C4-2B (cell line): Measurements from ENCODE around the gene SLC51B.
"Not testable (repeated sequence)": the region's sequence is repeated elsewhere in the genome, so short reads cannot be mapped to it uniquely, and the experiment has no call there.

ENCODE experiments used
- CTCF ChIP-seq: fragments of 450-650 bp; conservative IDR thresholded peaks from 2 replicates; pipeline ENCODE4 v1.5.1; 2017; ENCODE audit warnings: mild to moderate bottlenecking
- ZFX ChIP-seq: fragments of 450-650 bp; IDR thresholded peaks from 2 replicates; pipeline ENCODE4 v1.6.1; 2017

DNA sequence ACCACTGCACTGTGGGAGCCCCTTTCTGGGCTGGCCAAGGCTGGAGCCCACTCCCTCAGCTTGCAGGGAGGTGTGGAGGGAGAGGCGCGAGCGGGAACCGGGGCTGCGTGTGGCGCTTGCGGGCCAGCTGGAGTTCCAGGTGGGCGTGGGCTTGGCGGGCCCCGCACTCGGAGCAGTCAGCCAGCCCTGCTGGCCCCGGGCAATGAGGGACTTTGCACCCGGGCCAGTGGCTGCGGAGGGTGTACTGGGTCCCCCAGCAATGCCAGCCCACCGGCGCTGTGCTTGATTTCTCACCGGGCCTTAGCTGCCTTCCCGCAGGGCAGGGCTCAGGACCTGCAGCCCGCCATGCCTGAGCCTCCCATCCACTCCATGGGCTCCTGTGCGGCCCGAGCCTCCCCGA is 29.8 kb downstream of the SLC51B start:
- not testable (repeated sequence) for TF ChIP-seq CTCF, ZFX
